HEK293T (cell line): ENCODE measurements around the gene NHSL1.

Source experiments
- CTCF ChIA-PET: fragments of 350-600 bp; formaldehyde crosslinking; extraction: SDS; loops from one replicate; lab custom pipeline; 2021; ENCODE audit warnings: antibody characterized with exemption, inconsistent platforms; lab: Yijun Ruan, JAX
- POLR2A ChIA-PET: fragments of 350-600 bp; formaldehyde crosslinking; extraction: SDS; loops from one replicate; lab custom pipeline; 2020; ENCODE audit warnings: antibody characterized with exemption, inconsistent platforms; lab: Yijun Ruan, JAX
- DNase-seq: peaks from one replicate; pipeline ENCODE4 v3.0.0; 2012; ENCODE audit warnings: mixed read lengths; ENCODE audit errors: extremely low spot score
- ARNT ChIP-seq: fragments of 450-650 bp; IDR thresholded peaks from 2 replicates; pipeline ENCODE4 v1.6.1; 2017; ENCODE audit warnings: mild to moderate bottlenecking
- BHLHE40 ChIP-seq: fragments of 450-650 bp; IDR thresholded peaks from 2 replicates; pipeline ENCODE4 v1.6.1; 2016; ENCODE audit warnings: mild to moderate bottlenecking, moderate library complexity, borderline replicate concordance
- CTBP1 ChIP-seq: fragments of 450-650 bp; IDR thresholded peaks from 2 replicates; pipeline ENCODE4 v1.6.1; 2016; ENCODE audit warnings: borderline replicate concordance
- ELF4 ChIP-seq: fragments of 450-650 bp; IDR thresholded peaks from 2 replicates; pipeline ENCODE4 v1.6.1; 2017; ENCODE audit warnings: antibody characterized with exemption
- FOXA1 ChIP-seq: fragments of 450-650 bp; IDR thresholded peaks from 2 replicates; pipeline ENCODE4 v1.6.1; 2016; ENCODE audit warnings: mild to moderate bottlenecking
- FOXK2 ChIP-seq: fragments of 450-650 bp; IDR thresholded peaks from 2 replicates; pipeline ENCODE4 v1.6.1; 2016; ENCODE audit warnings: mild to moderate bottlenecking
- FOXM1 ChIP-seq: fragments of 450-650 bp; IDR thresholded peaks from 2 replicates; pipeline ENCODE4 v1.6.1; 2017; ENCODE audit warnings: mild to moderate bottlenecking, borderline replicate concordance
- HDGF ChIP-seq: fragments of 450-650 bp; IDR thresholded peaks from 2 replicates; pipeline ENCODE4 v1.6.1; 2017; ENCODE audit warnings: antibody characterized with exemption, borderline replicate concordance
- L3MBTL2 ChIP-seq: fragments of 450-650 bp; conservative IDR thresholded peaks from 2 replicates; pipeline ENCODE4 v1.6.1; 2016; ENCODE audit warnings: mild to moderate bottlenecking
- LEF1 ChIP-seq: fragments of 450-650 bp; IDR thresholded peaks from 2 replicates; pipeline ENCODE4 v1.6.1; 2017; ENCODE audit warnings: mild to moderate bottlenecking, borderline replicate concordance
- NFRKB ChIP-seq: fragments of 450-650 bp; IDR thresholded peaks from 2 replicates; pipeline ENCODE4 v1.6.1; 2016; ENCODE audit warnings: mild to moderate bottlenecking, moderate library complexity
- PKNOX1 ChIP-seq: fragments of 450-650 bp; IDR thresholded peaks from 2 replicates; pipeline ENCODE4 v1.6.1; 2016
- SP1 ChIP-seq: fragments of 450-650 bp; IDR thresholded peaks from 2 replicates; pipeline ENCODE4 v1.6.1; 2017
- SUZ12 ChIP-seq: fragments of 450-650 bp; IDR thresholded peaks from 2 replicates; pipeline ENCODE4 v1.6.1; 2016; ENCODE audit warnings: mild to moderate bottlenecking
- TARDBP ChIP-seq: fragments of 450-650 bp; IDR thresholded peaks from 2 replicates; pipeline ENCODE4 v1.6.1; 2016
- ZNF384 ChIP-seq: fragments of 450-650 bp; IDR thresholded peaks from 2 replicates; pipeline ENCODE4 v1.6.1; 2016

The NHSL1 gene

GRCh38 chr6:138404666-138405337 lies 94.5 kb downstream of the NHSL1 start:
- TF ChIP-seq SP1 (no peak), ELF4 (no peak), LEF1 (no peak), NFRKB (no peak), ARNT (no peak), FOXM1 (no peak), HDGF (no peak), L3MBTL2 (no peak), TARDBP (no peak)
- no peak for DNase-seq
- ChIA-PET POLR2A (interaction anchor here (1.0 kb wide), 3 partner anchors 25 to 143 kb away, joined by 3 read pairs; no protein-coding TSS in a partner anchor), CTCF (interaction anchor here (0.6 to 2.5 kb wide), 13 partner anchors 9 to 587 kb away, joined by 3 to 9 read pairs (median 3); no protein-coding TSS in a partner anchor)

GRCh38 chr6:138403801-138404665 lies 95.3 kb downstream of the NHSL1 start, which contains the start of gene HEBP2:
HEBP2 (plus strand) TSS chr6:138404223; CDS start chr6:138404496, 273 bp downstream.
- DNase-seq: peak; percentile 94
- ChIA-PET POLR2A (interaction anchor here (1.0 kb wide), 2 partner anchors 26 to 143 kb away, joined by 3 read pairs; no protein-coding TSS in a partner anchor), CTCF (interaction anchor here (0.6 to 2.5 kb wide), 11 partner anchors 8 to 397 kb away, joined by 3 to 9 read pairs (median 3); no protein-coding TSS in a partner anchor)

GRCh38 chr6:138403324-138403800 lies 95.9 kb downstream of the NHSL1 start:
- no peak for TF ChIP-seq ELF4
- no peak for TF ChIP-seq ZNF384
- TF ChIP-seq PKNOX1: no peak
- TF ChIP-seq SP1: no peak
- DNase-seq: peak; percentile 52
- POLR2A ChIA-PET: no interaction called here
- CTCF ChIA-PET: interaction anchor here (1.0 to 2.5 kb wide), 5 partner anchors 10 to 287 kb away, joined by 3 to 9 read pairs (median 3); no protein-coding TSS in a partner anchor

More at GRCh38 chr6:138403801-138404665, 95.3 kb downstream of the NHSL1 start, which contains the start of gene HEBP2:
- TF ChIP-seq HDGF: no peak
- TF ChIP-seq SP1: no peak
- peak; percentile 54; the same call in 1 of the 2 replicates for TF ChIP-seq ELF4
- no peak for TF ChIP-seq ZNF384
- no peak for TF ChIP-seq BHLHE40
- no peak for TF ChIP-seq TARDBP
- TF ChIP-seq PKNOX1: peak; percentile 60
- TF ChIP-seq SUZ12: no peak
- 0 out of 2 replicates have a peak, but pooled peaks have one; percentile 46 for TF ChIP-seq LEF1
- TF ChIP-seq CTBP1: peak; percentile 66; the same call in 1 of the 2 replicates
- TF ChIP-seq NFRKB: no peak
- TF ChIP-seq L3MBTL2: peak; percentile 63; the same call in 1 of the 2 replicates
- TF ChIP-seq FOXK2: no peak
- TF ChIP-seq FOXA1: no peak
- no peak; the same call in 1 of the 2 replicates for TF ChIP-seq FOXM1
- TF ChIP-seq ARNT: no peak

- CTCF ChIA-PET: interaction anchor here (0.7 to 2.5 kb wide), 4 partner anchors 9 to 584 kb away, joined by 3 to 9 read pairs (median 4); no protein-coding TSS in a partner anchor
- POLR2A ChIA-PET: no interaction called here
- TF ChIP-seq TARDBP (no peak), HDGF (no peak), SUZ12 (no peak), FOXK2 (no peak), ZNF384 (peak; percentile 58; the same call in 1 of the 2 replicates)
- DNase-seq: no peak
These were observed 96.5 kb downstream of the NHSL1 start for GRCh38 chr6:138402838-138403187.

GRCh38 chr6:138401960-138402837 lies 97.1 kb downstream of the NHSL1 start:
- POLR2A ChIA-PET: no interaction called here
- no peak for DNase-seq
- CTCF ChIA-PET: interaction anchor here (0.7 to 2.5 kb wide), 4 partner anchors 8 to 584 kb away, joined by 3 to 9 read pairs (median 4); no protein-coding TSS in a partner anchor
- TF ChIP-seq NFRKB (no peak), FOXM1 (no peak), SUZ12 (no peak), CTBP1 (no peak), LEF1 (no peak), SP1 (no peak), ELF4 (no peak), PKNOX1 (no peak), ARNT (no peak), TARDBP (no peak), BHLHE40 (no peak), FOXA1 (no peak), FOXK2 (no peak), ZNF384 (no peak)
